HG03520 (cell line): ENCODE measurements around the gene SLC39A2.

Source experiments
- ATAC-seq: cut with Tn5 transposase; IDR thresholded peaks from one replicate; pipeline ENCODE4 v1.9.1; 2021; ENCODE audit warnings: mild to moderate bottlenecking, moderate library complexity; ENCODE audit not compliant: unreplicated experiment

Gene SLC39A2

GRCh38 chr14:21043387-21043973, 44.4 kb downstream of the SLC39A2 start:
- ATAC-seq: no peak

DNA sequence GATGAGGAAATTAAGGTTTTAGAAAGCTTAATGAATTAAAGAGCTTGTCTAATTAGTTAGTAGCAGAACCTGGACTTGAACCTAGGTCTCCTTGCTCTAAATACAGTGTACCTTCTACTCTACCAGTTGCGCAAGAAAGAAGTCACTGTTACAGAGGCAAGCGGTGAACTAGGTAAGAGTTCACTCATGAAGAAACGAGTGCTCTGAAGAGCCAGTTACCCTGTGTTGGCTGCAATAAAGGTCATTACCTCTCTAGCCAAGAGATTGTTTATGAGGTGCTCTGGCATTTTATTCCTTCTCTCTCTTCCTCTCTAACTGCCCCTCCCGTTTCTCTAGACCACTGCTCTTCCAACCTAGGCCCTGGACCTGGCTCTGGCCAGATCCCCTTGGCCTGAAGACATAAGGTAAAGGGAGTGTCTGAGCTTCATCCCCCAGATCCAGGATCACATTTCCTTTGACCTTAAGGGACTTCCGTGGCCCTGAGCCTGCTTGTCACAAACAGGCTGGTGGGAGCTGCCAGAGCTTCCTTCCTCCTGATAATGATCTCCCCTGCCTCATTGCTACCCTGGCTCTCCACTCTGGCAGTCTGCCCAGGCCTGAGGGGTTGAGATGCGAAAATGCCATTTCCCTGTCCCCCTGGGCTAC, 45.0 kb downstream of the SLC39A2 start:
- ATAC-seq: no peak

DNA sequence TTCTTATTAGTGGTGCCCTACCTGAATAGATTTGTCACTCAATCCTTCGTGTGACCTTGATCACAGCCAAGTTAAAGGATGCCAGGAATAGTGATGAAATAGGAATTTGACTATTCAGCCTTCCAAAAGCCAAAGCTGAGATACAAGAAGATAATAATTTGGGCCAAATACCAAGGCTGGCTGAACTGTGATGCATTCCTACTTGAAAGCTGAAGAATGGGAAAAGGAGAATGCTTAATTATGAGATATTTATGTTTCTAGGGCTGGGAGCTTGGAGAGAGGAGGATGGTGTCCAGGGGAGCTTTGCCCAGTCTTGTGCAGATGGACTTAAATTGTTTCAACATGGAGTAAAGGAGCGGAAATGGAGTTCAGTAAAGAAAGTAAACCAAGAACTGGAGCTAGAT, 48.3 kb downstream of the SLC39A2 start:
- ATAC-seq: no peak

- ATAC-seq: no peak
Observed at GRCh38 chr14:21048638-21049037, 49.5 kb downstream of the SLC39A2 start.

- ATAC-seq: no peak
Observed at GRCh38 chr14:21049271-21049673, 50.2 kb downstream of the SLC39A2 start.

DNA sequence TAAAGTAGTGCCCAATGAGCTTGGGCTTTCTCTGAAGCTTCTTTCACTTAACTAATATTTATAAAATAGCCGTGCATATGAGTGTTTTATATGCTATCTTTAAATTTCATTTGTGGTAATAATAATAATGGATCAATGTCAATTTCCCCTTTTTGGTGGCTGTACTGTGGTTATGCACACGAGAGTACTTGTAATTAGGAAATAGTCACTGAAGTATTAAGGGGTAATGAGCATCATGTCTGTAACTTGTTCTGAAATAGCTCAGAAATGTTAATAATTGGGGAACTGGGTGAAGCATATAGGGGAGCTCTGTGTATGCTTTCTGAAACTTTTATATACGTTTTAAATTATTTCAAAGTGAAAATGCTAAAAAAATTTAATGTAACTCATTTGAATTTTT, 51.5 kb downstream of the SLC39A2 start:
- no peak for ATAC-seq
